PC-9 (cell line): ENCODE measurements around the gene SLC23A1.

Experiments
- CTCF ChIP-seq: fragments of 200-600 bp; sonication (generic); conservative IDR thresholded peaks from 2 replicates; pipeline ENCODE4 v1.6.1; 2017; ENCODE audit warnings: mixed run types, antibody characterized with exemption, mild to moderate bottlenecking, moderate library complexity
- EZH2 ChIP-seq: fragments of 200-600 bp; sonication (generic); IDR thresholded peaks from 2 replicates; pipeline ENCODE4 v1.8.0; 2017; ENCODE audit warnings: antibody characterized with exemption, low read depth

GRCh38 chr5:139335811-139336210 is 47.3 kb downstream of the SLC23A1 start:
- TF ChIP-seq EZH2, result no peak
- TF ChIP-seq CTCF, result no peak
